HL-60/S4 treated with retinoic acid at 250 ng/mL for 4 days and 3 days (cell line): ENCODE data around the gene COL6A3.
"Not testable (repeated sequence)": the region's sequence is repeated elsewhere in the genome, so short reads cannot be mapped to it uniquely, and the experiment has no call there.

Experiments
- in situ Hi-C: fragments of 300-500 bp; cut with MboI; formaldehyde crosslinking; loops from 2 replicates; pipeline ENCODE4 v1.7.0; 2022; ENCODE audit warnings: low sequenced_read_pairs

The COL6A3 gene

DNA sequence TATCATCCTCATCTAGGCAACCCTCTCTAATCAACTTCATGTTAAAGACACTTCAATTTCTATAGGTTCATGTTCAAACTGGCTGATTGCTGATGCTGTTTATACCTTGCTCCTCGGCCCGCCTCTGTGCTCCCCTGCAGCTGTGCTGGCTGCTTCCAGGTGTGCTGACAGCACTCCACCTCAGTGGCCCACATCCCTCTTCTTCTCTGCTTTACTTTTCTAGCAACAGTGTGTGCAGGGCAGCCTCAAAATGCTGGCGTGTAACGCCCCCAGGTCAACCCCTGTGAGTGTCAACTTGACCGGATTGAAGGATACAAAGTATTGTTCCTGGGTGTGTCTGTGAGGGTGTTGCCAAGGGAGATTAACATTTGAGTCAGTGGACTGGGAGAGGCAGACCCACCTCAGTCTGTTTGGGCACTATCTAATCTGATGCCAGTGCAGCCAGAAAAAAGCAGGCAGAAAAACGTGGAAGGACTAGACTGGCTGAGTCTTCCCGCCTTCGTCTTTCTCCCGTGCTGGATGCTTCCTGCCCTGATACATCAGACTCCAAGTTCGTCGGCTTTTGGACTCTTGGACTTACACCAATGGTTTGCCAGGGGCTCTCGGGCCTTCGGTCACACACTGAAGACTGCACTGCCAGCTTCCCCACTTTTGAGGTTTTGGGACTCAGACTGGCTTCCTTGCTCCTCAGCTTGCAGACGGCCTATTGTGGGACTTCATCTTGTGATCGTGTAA lies 94.7 kb downstream of the COL6A3 start:
- in situ Hi-C loops = no loop called here

- in situ Hi-C loops = no loop called here
These were observed 97.6 kb downstream of the COL6A3 start for GRCh38 chr2:237316339-237316738.

- in situ Hi-C loops = no loop called here
These were observed 98.1 kb downstream of the COL6A3 start for GRCh38 chr2:237315829-237316225.

- in situ Hi-C loops = no loop called here
These were observed 98.7 kb downstream of the COL6A3 start for GRCh38 chr2:237315170-237315828.

GRCh38 chr2:237314681-237315080 lies 99.3 kb downstream of the COL6A3 start:
- in situ Hi-C loops = no loop called here

DNA sequence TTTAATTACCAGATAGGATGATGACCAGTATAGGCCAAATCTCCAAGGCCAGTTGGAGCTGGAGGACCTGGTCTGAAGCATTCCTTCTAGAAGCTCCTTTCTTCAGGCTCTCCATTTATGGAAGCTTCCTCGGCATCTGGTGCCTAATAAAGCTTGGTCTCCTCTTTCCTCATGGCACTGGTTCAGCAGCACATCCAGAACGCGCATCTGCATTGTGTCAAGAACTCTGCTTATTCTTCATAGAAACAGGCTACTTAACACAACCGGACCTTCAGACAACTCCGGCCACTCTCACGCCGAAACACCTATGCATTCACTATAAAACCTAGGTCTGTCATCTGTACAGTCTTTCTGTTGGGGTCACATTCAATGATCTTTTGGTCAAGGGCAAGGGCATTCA lies 99.8 kb downstream of the COL6A3 start:
- in situ Hi-C loops = no loop called here

DNA sequence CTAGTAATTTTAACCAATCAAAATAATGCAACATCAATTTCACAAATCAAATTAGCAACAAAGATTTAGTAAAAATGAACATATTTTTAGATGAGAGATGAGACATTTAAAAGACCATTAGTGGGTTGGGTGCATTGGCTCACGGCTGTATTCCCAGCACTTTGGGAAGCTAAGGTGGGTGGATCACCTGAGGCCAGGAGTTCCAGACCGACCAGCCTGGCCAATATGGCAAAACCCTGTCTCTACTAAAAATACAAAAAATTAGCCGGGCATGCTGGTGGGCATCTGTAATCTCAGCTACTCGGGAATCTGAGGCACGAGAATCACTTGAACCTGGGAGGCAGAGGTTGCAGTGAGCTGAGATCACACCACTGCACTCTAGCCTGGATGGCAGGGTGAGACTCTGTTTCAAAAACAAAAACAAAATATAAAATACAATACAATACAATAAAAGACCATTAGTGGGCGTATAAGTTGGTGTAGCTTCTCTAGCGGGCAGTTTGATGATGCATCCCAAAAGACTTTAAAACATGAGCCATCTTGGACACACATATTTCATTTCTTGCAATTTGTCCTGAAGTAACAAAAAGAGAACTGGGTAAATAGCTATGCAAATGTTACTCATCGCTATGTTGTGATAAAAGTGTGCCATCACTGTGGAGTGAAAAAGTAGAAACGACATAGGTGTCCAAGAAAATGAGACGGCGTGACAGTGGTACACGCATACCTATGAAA lies 101.8 kb downstream of the COL6A3 start:
- in situ Hi-C loops = no loop called here

DNA sequence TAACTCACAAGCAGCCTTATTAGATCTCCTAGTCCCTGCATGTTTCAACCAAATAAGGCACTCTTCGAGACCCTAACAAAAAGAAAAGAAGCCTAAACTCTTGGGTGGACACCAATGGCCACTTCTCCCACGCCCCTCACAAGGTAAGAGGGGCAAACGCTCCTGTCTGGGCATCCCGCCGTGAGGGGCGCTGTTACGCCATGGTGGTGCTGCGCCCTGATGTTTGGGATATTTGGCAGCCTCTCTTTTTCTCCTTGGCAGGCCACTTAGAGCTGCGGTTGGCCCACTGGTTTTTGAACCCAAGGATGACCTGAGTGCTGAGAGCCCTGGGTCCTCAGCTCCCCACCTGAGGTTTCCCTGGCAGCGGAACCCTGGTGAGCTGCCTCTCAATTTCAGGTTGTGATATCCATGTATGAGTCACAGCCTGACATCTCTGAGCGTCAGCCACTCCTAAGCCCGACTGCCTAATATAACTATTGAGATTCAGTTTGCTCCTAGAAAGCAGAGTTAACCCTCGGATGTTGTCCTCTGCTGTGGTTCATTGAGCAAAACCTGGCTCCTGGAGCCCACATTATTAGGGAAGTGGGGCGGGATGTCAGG lies 103.3 kb downstream of the COL6A3 start:
- in situ Hi-C loops = no loop called here

DNA sequence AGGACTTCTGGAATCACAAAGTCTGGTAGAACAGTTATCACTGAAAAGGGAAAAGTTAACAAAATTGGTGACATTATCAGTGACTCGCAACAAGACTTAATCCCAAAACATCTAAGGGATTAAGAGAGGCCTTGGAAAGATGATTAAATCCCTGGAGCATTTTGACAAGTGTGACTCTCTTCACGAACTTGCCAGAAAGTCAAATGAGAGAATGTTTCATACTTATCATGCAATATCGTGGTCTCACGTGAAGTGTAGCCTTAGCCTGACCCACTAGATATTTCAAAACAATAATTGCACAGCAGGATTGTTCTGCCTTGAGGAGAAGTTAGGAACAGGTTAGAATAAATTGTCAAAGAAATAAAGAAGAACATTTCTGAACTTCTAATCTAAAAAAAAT lies 104.5 kb downstream of the COL6A3 start:
- in situ Hi-C loops = no loop called here

GRCh38 chr2:237309011-237309410 lies 105.0 kb downstream of the COL6A3 start:
- in situ Hi-C loops = no loop called here

- in situ Hi-C loops = no loop called here
These were observed 106.5 kb downstream of the COL6A3 start for GRCh38 chr2:237307474-237307873.

DNA sequence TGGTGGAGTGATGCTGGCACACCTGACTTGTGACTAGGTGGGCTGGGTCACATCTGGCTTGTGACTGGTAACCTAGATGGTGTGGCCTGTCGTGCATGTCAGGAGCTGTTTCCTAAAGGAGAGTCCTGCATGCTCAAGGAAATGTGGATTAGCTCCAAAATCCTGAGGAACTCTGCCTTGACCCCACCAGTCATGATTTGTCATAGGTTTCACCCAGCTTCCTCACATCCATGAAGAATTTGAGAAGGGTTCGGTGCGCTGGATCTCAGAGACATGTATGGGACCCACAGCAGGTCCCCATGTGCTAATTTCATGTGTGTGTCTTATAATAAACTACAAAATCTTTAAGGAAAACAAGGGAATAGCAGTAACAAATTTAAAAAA lies 107.2 kb downstream of the COL6A3 start:
- in situ Hi-C loops = no loop called here

DNA sequence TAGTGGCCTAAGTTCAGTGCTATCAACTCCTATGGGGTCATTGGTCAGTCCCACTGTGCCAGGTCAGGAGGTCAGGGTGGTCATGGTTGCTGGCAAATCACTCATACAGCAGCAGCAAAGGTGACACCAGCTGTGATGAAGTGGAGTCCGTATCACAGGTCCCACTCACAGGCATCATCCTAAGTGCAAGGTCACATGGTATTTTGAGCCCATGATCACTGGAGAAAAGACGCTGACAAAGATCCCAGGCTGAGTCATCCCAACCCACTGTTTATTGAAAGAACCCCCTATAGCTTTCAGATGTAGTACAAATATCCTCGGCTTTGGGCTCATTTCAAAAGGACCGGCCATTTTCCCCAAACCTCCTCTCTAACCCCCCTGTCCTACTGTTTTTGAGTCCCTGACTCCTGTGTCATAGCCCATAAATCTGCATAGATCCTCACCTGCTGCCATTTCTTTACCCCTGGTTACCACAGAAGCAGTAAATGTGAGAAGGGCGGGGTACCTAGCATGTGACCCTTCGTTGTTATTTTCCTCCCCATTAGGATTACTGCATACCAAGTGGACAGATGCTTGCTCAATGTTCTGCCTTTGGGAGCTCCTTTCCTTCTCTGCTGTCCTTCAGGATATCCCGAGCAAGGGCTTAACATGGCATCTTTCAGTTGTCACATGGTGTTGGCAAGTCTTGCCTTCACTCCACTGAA lies 107.7 kb downstream of the COL6A3 start:
- in situ Hi-C loops = no loop called here

DNA sequence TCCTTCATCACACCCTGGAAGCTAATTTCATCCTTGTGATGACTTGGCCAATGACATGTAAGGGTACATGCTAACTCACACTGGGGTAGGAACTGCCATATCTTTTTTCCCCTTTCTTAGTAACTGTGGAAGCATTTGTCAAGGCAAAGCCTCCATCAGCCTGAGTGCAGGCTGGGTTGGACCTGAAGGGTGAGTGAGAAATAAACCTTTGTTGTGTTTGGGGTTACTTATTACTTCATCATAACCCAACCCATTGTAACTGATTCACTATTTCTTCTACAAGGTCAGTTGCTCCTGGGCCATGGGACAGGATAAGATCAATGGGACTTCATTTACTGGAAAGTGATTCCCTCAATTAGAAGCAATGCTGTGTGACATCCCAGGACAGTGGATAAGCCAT lies 108.4 kb downstream of the COL6A3 start:
- in situ Hi-C loops = no loop called here

GRCh38 chr2:237304763-237305514 lies 109.0 kb downstream of the COL6A3 start:
- in situ Hi-C loops = no loop called here

GRCh38 chr2:237303244-237303643 lies 110.7 kb downstream of the COL6A3 start:
- in situ Hi-C loops = not testable (repeated sequence)

- in situ Hi-C loops = no loop called here
These were observed 112.4 kb downstream of the COL6A3 start for GRCh38 chr2:237301595-237301994.

- in situ Hi-C loops = no loop called here
These were observed 113.2 kb downstream of the COL6A3 start for GRCh38 chr2:237300739-237301138.

GRCh38 chr2:237299906-237300305 lies 114.1 kb downstream of the COL6A3 start:
- in situ Hi-C loops = no loop called here
